GM04504 (cell line): ENCODE measurements around the gene KIF26A.

Experiments
- DNase-seq: peaks from one replicate; pipeline ENCODE4 v3.0.0-alpha.2; 2012; ENCODE audit warnings: low read depth

Gene KIF26A

DNA sequence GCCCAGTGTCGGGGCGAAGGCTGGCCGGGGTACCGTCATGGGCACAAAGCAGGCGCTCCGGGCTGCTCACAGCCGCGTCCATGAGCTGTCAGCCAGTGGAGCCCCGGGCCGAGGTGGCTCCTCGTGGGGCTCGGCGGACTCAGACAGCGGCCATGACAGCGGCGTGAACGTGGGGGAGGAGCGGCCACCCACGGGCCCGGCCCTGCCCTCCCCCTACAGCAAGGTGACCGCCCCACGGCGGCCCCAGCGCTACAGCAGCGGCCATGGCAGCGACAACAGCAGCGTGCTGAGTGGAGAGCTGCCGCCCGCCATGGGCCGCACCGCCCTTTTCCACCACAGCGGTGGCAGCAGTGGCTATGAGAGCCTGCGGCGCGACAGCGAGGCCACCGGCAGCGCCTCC, 39.0 kb downstream of the KIF26A start:
- no peak for DNase-seq

DNA sequence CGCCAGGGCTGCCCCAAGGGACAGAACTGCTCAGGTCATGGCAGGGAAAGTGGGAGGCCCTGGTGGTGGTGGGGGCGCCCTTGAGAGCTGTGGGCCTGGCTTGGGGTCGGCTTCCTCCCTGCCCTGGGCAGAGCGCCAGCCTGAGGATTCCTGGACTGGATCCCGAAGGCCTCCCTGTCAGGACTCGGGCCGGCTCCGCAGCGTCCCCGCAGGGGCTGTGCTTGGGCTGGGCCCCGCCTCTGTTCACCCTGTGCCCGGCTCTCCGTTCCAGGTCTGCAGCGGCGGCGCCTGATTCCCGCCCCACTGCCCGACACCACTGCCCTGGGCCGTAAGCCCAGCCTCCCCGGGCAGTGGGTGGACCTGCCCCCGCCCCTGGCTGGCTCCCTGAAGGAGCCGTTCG, 39.9 kb downstream of the KIF26A start:
- no peak for DNase-seq

DNA sequence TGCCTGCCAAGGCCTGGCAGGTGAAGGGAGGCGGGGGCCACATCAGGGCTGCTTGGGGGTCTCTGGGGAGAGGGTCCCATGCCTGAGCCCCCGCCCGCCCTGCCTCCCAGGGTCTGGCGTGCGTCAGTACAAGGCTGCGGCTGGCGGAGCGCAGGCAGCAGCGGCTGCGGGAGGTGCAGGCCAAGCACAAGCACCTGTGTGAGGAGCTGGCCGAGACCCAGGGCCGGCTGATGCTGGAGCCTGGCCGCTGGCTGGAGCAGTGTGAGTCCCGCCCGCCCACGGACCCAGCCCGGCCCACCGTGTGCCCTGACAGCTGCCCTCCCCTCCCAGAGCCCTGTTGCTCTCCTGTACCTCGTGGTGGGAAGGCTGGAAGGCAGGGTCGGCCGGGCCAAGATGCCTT, 40.7 kb downstream of the KIF26A start:
- no peak for DNase-seq

DNA sequence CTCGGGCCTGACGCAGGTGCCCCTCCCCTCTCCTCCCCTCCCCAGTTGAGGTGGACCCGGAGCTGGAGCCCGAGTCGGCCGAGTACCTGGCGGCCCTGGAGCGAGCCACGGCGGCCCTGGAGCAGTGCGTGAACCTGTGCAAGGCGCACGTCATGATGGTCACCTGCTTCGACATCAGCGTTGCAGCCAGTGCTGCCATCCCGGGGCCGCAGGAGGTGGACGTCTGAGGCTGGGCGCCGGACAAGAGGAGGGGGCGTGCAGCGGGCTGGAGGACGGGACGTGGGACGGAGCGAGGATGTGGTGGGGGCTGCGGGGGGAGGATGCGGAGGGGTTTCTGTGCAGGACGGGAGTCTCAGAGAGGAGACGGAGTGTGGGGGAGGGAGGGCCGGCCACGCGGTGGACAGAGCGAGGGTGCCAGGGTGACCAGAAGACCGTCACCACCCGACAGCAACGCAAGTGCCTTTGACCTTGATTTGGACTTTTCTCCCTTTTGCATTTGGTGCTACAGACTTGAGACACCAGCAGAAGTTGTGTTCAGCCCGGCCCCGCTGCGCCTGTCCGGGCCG, 41.3 kb downstream of the KIF26A start:
- DNase-seq: no peak

DNA sequence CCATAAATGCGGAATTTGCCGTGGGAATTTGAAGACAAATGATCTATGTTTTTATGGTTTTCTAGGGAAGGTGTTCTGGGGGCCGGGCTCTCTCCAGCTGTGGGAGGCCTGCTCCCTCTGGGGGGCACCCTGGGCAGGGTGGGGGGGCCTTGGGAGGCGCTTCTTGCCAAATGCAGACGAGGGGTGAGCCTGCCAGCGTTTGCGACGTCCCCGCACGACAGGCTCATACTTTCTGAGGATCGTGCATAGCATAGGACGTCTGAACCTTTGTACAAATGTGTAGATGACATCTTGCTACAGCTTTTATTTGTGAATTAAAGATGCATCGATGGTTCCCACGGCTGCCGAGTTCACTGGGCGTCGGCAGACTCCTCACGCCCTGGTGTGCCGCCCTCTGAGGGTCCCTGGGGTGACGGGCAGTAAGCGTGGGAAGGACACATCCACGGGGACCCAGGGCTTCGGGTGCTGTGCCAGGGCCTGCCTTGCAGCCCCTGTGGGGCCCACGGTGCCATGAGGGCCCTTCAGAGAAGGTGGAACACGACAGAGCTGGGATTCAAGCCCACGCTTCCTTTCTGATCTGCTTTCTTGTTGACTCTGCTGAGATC, 42.3 kb downstream of the KIF26A start:
- DNase-seq: no peak

DNA sequence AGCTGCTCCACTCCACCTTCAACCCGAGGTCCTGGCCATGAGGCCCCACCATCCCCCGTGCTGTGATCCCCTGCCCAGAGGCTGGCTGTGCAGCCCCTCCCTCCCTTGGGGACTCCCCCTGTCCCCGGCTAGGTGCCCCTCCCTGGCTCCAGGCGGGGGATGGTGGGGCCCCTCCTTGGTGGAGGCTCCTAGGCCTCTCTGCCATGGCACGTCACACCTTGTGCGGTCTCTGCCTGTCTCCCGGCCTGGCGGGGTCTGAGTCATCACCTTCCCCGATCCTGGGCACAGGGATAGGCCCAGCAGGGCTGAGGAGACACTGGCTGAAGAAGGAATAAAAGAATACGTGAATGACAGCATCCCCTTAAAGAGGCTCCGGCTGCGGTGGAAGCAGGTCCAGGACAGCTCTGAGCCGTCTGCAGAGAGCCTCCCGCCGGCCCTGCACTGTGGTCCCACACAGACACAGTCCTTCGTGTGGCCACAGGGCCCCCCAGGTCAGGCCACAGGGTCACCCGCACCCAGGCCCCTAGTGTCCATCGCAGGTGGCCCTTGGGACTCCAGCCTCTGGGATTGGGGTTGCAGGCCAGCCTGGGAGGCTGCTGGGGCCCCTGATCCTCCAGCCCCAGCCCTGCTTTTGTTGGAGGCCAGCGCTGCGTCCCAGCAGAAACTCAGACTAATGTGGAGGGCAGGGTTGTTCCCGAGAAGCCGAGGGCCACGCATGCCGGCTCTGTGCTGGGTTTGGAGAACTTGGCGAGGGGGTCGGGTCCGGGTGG, 43.6 kb downstream of the KIF26A start:
- DNase-seq: no peak

DNA sequence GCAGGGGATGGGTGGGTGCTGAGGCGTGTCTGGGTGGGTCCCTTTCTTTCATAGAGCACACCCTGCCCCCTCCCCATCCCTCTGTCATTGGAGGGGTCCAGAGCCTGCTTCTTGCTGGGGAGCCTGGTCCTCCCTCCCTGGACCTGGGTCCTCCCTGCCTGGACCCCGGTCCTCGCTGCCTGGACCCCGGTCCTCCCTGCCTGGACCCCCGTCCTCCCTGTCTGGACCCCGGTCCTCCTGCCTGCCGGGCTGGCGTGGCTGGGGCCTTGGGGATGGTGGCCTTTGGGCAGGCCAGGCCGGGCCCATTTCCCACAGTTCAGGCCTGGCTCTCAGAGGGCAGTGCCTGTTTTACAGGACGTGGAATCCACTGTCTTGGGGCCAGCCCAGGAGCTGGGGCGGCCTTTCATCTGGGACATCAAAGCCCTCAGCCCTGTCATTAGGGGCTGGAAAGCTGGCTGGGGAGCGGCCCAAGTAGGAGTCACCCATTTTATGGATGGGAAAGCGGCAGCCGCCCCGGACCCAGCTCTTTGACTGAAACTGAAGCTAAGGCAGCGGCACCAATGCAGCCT, 44.6 kb downstream of the KIF26A start:
- no peak for DNase-seq

DNA sequence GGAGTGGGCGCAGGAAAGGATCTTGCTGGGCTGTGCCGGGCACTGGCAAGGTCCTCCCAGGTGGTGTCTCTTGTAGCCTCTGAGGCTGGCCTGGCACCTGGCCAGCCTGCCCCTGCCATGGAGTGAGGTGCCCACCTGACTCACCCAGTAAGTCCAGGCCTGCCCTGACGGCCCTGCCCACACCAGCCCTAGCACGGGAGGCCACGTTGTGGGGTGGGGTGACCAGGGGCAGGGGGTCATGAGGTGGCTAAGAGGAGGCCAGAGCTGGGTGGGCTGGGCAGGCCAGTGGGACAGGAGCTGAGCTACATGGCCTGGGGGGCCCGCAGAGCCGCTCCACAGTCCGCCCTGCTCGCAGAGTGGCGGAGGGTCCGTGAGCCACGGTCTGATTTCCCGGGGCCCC, 45.4 kb downstream of the KIF26A start:
- no peak for DNase-seq

DNA sequence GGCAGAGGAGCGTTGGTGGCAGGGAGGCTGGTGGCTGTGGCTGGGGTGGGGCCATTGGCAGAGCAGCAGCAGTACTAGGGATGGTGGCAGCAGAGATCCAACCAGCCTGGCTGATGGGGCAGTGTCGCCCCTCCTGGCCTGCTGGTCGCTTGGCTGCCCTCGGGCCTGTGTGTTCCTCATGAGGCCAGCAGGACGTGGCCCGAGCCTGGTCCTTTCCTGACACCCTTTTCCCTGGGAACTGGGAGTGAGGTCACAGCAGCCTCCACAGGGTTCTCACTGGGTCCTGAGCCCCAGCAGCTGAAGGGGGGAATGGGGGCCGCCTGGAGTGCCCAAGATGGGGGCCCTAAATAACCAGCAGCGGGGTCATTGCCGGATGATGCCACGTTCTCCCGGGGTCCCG, 46.1 kb downstream of the KIF26A start:
- no peak for DNase-seq

DNA sequence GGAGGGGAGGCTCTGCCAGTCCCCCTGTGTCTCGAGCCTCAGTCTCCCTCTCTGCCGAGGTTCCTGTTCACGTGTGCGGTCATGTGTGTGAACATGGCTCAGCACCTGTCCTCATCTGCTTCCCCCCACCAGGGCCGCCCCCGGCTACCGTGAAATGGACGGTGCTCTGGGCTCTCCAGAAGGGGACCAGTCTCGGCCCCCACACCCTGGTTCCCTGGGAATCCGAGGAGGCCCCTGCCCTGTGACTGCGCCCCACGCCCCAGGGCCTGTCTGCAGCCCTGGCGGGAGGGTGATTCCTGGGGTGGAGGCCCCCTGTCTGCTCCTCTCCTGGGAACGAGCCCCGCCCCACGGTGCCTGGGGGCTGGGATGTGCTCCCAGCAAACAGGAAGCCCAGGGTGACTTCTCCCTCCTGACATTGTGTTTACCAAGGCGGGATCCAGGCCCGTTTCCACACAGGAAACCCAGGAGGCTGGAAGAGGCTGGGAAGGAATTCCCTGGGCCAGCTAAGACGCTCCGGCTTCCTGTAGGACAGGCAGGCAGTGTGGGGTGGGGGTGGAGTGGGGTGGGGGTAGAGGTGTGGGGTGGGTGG, 46.6 kb downstream of the KIF26A start:
- DNase-seq: no peak

DNA sequence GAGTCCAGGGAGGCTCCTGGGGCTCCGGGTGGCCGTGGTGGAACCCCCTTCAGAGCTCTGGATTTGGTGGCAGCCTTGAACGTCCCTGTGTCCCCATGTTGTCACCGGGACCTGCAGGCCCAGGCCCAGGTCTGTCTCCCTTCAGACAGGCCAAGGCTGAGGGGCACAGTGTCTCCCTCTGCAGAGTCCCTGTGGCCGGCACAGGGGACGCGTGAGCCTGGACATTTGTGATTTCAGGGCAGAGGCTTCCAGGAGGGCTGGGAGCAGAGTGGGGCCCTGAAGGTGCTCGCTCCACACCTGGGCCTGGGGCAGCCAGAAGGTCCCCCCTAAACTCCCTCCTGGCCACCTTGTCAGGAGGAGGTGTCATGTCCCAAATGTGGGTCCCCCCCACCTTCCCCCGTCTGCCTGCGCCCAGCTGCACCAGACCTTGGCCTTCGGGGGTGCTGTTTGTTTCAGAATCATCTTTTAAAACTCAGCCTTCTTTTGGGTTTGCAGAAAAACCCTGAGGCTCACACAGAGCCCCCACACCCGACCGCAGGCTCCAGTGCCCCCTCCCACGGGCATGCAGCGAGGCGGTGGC, 47.6 kb downstream of the KIF26A start:
- no peak for DNase-seq

DNA sequence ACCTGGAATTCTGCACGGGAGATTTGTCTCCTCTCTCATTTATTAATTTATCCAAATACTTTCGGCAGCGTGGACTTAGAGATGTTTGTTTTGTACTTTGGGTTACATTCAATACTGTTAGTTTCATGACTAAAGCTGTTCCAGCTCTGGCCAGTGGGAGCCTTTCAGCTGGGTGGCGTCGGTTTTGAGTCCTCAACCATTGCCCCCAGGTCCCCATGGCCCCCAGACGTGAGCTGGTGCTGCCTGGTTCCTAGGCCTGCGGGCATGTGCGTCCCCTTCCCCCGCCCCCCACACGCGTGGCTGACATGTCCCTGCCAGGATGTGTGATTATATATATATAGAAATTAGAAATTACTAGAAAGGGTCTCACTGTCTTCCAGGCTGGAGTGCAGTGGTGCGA, 48.2 kb downstream of the KIF26A start:
- no peak for DNase-seq

DNA sequence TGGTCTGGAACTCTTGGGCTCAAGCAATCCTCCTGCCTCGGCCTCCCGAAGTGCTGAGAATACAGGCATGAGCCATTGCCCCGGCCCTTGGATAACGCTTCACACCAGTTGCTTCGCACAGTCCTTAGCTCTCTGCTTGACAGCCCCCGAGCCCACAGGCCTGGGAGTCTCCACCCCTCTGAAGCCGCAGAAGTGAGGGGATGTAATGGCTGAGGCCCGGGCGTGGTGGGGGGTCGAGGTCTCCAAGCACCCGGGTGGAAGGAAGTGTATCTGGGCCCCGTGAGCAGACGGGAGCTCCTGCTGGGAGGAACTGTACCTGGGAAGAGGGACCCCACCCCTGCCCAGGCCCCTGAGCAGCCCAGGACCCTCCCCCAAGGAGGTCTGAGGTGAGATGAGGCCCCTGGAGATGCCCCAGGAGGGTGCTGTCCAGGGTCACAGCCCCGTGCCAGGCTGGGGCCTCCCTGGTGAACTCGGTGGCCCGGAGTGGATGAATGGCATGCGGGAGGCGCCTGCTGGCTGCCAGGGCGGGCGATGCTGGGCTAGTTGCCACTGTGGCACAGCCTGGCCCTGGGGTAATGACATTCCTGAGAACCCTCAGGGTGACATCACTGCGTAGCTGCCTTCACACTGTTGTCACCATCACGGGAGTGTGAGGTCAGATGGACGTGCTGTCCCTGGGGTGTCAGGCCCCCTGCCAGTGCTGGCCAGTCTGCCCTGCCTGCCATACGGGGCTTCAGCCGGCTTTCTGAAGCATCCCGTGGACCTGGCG, 48.9 kb downstream of the KIF26A start:
- no peak for DNase-seq

DNA sequence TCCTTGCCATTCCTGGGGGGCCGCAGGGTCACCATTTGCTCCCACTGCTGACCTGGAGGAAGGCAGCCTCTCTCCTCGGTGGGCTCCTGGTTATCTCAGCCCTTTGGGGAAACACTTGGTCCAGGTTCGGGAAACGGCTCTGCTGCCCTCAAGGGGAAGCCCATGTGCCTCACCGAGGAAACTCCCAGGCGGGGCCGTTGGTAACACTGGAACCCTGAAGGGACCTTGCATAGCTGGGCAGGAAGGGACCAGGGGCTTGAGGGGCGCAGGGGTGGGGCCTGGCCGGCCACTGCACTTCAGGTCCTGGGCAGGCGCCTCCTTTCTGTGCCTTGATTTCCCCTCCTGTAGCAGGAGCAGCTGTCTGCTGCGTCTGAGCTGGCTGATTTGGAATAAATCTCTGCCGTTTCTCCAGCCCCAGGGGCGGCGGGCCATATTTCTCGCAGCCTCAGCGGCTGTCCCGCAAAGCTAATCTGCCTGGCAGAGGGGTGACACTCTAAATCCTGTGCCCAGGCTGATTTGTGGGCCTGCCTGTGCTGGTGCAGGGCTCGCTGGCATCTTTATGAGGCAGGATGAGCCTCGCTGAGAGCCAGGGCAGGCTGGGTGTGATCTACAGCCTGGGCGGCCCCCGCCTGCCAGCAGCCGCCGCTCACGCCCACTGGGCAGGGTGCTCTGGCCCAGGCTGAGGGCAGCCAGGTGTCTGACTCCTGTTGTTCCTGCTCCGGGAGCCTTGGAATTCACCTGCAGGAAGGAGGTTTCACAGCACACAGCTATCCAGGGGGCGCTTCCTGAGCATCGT, 49.7 kb downstream of the KIF26A start:
- no peak for DNase-seq

DNA sequence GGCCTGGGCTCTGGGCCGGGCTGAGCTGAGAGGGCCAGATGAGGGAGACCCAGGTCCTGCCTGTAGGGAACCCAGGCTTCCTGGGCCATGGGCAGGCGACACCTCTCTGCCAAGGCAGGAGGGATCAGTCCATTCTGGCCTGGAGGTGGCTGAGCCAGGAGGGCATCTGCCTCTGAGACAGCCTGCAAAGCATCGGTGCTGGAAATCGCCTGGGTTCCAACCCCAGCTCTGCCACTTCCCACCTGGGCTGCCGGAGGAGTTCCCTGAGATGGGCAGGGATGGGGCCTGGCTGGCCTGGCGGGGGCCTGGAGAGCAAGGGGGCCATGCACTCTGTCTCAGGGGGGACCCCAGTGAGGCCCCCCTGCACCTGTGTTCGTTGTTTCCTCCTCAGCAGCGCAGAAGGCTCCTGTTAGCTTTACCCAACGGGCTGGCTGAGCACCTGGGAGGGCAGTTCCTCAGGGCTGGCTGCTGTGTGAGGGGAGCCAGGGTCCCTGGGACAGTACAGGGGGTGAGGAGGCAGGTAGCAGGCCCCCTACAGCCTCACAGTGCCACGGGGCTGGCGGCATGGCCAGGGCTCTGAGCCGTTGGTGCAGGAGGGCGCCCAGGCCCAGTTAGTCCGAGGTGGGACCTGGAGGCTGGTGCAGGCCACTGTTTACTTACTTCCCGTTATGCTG, 50.5 kb downstream of the KIF26A start:
- DNase-seq: no peak

DNA sequence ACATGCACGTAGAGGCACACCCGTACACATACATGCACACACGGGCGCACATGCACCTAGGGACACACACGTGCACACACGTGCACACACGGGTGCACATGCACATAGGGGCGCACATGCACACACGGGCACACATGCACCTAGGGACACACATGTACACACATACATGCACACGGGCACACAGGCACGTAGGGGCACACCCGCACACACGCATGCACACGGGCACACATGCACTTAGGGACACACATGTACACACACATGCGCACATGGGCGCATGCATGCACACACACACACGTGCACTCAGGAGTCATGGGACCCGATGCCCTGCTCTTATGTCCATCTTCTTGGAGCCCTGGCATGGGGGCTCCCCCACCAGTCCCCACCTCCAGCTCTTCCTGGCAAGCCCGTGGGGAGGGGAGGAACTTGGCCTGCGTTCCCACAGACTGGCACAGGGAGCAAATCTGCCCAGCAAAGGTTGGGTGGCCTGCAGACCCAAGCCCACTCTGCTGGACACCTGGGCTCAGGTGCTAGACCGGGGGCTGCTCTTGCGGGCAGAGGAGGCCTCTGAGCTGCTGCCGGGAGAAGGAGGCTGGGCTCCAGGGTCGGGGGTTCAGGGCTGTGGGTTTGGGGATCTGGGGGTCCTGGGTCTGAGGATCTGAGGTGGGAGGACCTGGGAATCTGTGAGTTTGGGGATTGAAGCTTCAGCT, 51.4 kb downstream of the KIF26A start:
- no peak for DNase-seq

DNA sequence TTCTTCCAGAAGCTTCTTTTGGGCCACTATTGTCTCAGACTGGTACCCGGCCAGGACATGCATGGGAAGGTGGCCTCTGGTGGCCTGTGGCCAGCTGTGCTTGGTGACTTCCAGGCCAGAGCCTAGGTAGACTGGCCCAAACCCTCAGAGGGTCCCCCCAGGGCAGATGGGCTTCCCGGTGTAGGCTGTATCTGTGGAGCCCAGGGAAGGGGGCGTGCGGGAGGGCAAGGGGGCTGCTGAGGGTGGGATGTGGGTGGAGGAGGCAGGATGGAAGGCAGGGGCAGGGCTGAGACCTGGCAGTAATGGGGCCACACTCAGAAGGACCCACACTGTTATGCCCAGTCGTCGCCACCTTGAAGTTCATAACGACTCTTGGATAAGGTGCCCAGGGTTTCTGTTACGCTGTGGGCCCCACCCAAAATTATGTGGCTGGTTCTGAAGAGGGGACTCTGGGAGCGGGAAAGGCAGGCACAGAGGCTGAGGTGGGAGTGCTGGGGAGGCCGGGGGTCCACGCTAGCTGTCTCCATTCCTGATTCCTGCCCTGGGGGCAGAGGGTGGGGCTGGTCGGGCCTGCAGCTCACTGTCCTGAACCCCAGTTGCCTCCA, 52.1 kb downstream of the KIF26A start:
- no peak for DNase-seq

DNA sequence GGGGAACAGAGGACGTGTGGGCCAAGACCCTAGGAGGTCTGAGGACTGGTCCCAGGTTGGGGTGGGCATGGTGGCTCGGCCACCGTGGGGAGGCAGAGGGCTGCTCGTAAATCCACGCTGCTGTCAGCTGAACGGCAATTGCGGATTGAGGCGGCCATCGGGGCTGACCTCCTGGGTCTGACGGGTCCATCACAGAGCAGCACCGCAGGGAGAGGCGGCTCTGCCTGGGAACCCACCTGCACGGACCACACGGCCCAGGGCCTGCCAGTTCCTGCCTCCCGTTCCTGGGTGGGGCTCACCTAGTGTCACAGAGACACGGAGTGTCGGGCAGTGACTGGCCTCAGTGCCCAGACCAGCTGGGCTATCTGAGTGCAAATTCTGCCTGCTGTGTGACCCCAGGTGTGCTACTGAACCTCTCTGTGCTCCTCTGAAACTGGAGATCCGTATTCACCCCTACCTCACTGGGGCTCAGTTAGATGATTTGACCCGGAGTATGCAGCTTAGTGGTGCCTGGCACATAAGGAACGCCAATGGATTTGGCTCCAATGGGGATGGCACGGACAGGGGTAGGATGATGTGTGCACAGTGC, 53.1 kb downstream of the KIF26A start:
- no peak for DNase-seq
